Measurements from ENCODE around the gene SLC16A8.
"Not testable (repeated sequence)": the region's sequence is repeated elsewhere in the genome, so short reads cannot be mapped to it uniquely, and the experiment has no call there.

The SLC16A8 gene

GRCh38 chr22:38086001-38086845 lies 2.2 kb upstream of the SLC16A8 start:
- DNase-seq (ENCODE audit: low read depth), result no peak

GRCh38 chr22:38085501-38085900 lies 1.5 kb upstream of the SLC16A8 start:
- no peak for DNase-seq (ENCODE audit: low read depth)

GRCh38 chr22:38085056-38085455 lies 1.1 kb upstream of the SLC16A8 start:
- DNase-seq (ENCODE audit: low read depth), result no peak

- no peak for DNase-seq (ENCODE audit: low read depth)
Observed at GRCh38 chr22:38082986-38083710, 836 bp downstream of the SLC16A8 start.

GRCh38 chr22:38081941-38082828 lies 1.8 kb downstream of the SLC16A8 start:
- no peak for DNase-seq (ENCODE audit: low read depth)

GRCh38 chr22:38081636-38081940 lies 2.4 kb downstream of the SLC16A8 start:
- no peak for DNase-seq (ENCODE audit: low read depth)

- no peak for DNase-seq (ENCODE audit: low read depth)
Observed at GRCh38 chr22:38080850-38081635, 2.9 kb downstream of the SLC16A8 start.

GRCh38 chr22:38080474-38080849 lies 3.5 kb downstream of the SLC16A8 start:
- no peak for DNase-seq (ENCODE audit: low read depth)

GRCh38 chr22:38079804-38080203 lies 4.2 kb downstream of the SLC16A8 start:
- no peak for DNase-seq (ENCODE audit: low read depth)

- not testable (repeated sequence) for DNase-seq (ENCODE audit: low read depth)
Observed at GRCh38 chr22:38079208-38079607, 4.8 kb downstream of the SLC16A8 start.

- no peak for DNase-seq (ENCODE audit: low read depth)
Observed at GRCh38 chr22:38078046-38078840, 5.7 kb downstream of the SLC16A8 start.

GRCh38 chr22:38077595-38077994 lies 6.4 kb downstream of the SLC16A8 start:
- no peak for DNase-seq (ENCODE audit: low read depth)

- DNase-seq (ENCODE audit: low read depth), result no peak
Observed at GRCh38 chr22:38077096-38077495, 6.9 kb downstream of the SLC16A8 start.

- no peak for DNase-seq (ENCODE audit: low read depth)
Observed at GRCh38 chr22:38075961-38076360, 8.0 kb downstream of the SLC16A8 start.

- DNase-seq (ENCODE audit: low read depth), result no peak
Observed at GRCh38 chr22:38075105-38075825, 8.7 kb downstream of the SLC16A8 start.

- DNase-seq (ENCODE audit: low read depth), result no peak
Observed at GRCh38 chr22:38074181-38075104, 9.5 kb downstream of the SLC16A8 start.

- no peak for DNase-seq (ENCODE audit: low read depth)
Observed at GRCh38 chr22:38073150-38074130, 10.5 kb downstream of the SLC16A8 start.
